COLO668 (cell line): ENCODE measurements around the gene MMP23B.
"Not testable (repeated sequence)": the region's sequence is repeated elsewhere in the genome, so short reads cannot be mapped to it uniquely, and the experiment has no call there.

Source experiments
- DNase-seq: peaks from one replicate; lab custom pipeline; 2025; ENCODE audit not compliant: unreplicated experiment; lab: John Stamatoyannopoulos, UW

Gene MMP23B

DNA sequence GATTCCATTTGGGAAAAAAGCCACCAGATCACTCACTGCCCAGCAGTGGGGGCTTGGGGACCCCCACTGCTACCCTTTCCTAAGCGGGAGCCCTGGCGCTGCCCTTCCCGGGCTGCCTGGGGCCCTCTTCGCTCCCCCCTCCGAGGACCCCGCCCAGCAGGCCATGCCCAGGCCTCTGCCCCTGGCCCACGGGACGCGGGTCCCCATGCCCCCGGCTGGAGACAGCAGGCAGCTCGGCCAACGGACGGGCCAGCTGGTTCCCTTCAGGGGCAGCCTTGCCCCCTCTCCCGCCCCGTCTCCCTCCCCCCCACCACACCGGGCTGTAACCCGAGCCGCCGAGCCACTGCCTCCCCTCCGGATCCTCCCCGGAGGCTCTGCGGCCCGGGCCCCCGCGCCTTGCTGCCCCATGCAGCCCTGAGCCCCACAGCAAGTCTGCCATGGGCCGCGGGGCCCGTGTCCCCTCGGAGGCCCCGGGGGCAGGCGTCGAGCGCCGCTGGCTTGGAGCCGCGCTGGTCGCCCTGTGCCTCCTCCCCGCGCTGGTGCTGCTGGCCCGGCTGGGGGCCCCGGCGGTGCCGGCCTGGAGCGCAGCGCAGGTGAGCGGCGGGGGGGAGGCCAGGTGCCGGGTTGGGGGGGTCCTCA lies at the start of gene MMP23B:
Gene MMP23B, plus strand, starts transcription at position 392 of the 639 bp plus-strand sequence. Its CDS starts 46 bp downstream, at position 438.
- DNase-seq, result no peak

DNA sequence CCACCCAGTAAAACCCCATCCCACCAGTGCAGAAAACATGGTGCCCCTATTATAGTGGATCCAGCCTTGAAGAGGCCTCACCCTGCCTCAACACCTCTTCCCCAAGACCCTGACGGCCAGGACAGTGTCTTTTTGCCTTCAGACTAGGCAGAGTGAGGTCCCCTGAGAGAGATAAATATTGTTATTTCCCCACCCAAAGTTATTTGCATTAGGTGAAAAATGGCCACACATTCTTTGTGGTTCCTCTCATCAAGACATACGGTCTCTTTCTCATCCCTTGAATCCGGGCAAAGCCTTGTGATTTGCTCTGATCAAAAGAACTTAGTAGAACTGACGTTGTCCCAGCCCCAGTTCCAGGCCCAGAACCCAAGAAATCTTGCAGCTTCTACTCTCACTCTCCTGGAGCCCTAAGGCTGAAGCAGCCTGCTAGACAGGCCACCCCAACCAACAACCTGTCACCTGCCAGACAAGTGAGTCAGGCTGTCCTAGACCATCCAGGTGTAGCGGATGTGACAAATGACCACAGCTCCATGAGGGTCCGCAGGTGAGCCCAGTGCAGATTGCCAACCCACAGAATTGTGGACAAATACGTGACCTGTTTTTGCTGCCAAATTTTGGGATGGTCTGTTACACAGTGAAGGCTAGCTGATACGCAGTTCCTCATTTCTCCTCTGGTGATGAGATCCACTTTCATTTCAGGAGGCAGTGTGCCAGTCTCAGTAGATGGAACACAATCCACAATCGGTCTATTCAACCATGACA lies 49.2 kb upstream of the MMP23B start:
- no peak for DNase-seq

- no peak for DNase-seq
Measured at GRCh38 chr1:1583347-1584010, 48.5 kb upstream of the MMP23B start.

DNA sequence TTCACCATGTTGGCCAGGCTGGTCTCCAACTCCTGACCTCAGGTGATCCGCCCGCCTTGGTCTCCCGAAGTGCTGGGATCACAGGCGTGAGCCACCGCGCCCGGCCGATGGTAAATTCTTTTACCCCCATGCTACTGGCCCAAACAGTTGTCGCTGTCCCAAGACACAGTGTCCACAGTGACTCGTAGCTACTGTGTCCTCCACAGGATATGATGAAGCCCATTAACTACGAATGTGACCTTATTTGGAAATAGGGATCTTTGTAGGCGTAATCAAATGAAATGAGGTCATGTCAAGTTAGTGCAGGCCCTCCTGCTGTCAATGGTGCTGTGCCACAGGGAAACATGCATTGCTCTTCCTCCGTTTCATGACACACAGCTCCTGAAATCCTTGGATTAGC lies 40.5 kb upstream of the MMP23B start:
- no peak for DNase-seq

DNA sequence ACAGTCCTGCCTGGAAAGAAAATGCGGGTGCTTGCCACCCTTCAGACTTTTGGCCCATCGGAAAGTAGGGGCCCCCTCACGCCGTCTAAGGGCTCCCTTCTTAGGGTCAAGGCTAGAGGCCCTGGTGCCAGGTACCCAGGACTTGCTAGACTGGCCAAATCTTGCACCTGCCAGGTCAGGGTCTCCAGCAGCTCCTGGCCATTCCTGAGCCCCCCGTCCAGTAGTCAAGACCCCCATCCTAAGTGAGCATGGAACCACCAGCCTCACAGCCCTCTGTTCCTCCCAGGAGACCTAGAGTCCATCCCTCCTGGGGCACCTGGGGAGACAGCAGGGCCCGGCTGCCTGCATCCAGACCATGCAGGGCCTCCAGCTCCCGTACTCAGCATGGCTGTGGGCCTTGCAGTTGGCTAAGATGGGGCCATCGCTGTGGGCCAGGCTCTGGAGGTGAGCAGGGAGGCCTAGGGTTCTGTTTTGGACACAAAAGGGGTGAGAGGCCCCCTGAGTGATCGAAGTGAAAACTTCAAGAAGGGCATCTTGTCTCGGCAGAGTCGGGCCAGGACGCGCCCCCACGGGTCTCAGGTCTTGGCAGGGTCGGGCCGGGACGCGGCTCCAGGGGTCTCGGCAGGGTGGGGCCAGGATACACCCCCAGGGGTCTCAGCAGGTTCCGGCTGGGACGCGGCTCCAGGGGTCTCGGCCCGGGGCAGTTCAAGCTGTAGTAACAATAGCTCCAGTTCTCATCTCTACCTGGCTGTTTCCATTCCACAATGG lies 38.0 kb upstream of the MMP23B start:
- DNase-seq, result no peak

DNA sequence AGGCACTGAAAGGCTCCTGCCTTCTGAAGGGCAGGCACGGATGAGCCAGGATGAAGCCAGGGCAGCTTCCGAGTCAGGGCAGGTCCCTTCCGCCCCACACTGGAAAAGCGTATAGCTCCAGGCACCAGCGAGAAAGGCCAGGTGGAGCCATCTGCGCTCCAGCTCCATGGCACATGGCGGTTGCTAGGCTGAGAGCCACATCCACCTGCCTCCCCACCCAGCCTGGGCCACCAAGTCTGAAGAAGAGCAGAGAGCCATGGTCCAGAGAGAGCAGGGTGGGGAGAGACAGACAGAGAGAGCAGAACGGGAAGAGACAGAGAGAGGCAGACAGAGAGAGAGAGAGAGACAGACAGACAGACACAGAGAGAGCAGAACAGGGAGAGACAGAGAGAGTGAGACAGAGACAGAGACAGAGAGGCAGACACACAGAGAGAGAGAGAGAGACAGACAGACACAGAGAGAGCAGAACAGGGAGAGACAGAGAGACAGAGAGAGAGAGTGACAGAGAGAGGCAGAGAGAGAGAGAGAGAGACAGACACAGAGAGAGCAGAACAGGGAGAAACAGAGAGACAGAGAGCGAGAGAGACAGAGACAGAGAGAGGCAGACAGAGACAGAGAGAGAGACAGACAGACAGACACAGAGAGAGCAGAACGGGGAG lies 37.2 kb upstream of the MMP23B start:
- peak; percentile 91 for DNase-seq

DNA sequence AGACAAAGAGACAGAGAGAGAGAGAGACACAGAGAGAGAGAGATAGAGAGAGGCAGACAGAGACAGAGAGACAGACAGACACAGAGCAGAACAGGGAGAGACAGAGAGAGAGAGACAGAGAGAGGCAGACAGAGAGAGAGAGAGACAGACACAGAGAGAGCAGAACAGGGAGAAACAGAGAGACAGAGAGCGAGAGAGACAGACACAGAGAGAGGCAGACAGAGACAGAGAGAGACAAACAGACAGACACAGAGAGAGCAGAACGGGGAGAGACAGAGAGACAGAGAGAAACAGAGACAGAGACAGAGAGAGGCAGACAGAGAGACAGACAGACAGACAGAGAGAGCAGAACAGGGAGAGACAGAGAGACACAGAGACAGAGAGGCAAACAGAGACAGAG lies 36.6 kb upstream of the MMP23B start:
- not testable (repeated sequence) for DNase-seq

GRCh38 chr1:1596493-1597274 lies 35.3 kb upstream of the MMP23B start:
- no peak for DNase-seq

GRCh38 chr1:1597275-1597930 lies 34.6 kb upstream of the MMP23B start:
- DNase-seq, result peak; percentile 59

DNA sequence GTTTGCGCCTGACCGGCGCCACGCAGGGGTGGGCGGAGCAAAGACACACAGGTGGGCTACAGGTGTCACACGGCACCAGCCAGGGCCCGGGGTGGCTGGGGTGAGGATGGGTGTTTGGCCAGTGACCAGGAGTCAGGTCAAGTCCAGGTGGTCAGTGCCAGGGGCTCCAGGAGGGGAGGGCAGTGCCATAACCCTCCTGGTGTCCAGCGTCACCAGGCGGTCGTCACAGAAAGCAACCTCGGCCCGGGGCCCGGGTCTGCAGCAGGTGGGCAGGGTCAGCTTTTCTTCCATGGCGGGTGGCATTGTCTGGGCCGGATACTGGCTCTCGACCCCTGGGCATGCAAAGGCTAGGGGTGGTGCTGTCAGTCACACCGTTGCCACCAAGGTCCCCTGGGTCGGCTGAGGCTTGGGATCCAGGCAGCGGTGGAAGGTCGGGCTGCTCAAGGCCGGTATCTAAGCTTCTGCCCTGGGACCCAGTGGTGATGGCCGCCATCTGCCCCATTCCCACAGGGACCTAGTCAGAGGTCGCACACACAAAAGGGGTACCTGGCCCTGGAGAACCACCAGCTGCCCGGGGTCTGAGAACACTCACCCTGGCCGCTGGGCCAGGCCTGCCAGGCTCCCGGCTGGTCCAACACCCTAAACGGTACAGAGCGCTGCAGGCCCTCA lies 33.8 kb upstream of the MMP23B start:
- no peak for DNase-seq

DNA sequence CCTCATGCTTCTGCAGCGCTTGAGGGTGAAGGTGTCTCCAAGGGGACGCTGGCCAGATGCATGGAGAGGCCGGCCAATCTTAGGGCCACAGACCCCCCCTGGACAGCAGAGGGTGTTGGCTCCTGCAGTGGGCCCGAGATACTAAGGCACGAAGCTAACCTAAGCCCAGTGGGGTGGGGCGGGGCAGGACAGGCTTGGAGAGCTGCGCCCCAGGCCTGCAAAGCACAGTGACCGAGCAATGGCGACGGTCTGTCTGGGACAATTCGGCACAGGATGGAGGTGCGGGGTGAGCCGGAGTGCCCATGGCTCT lies 33.3 kb upstream of the MMP23B start:
- no peak for DNase-seq

GRCh38 chr1:1599030-1599934 lies 32.7 kb upstream of the MMP23B start:
- DNase-seq, result peak; percentile 81

DNA sequence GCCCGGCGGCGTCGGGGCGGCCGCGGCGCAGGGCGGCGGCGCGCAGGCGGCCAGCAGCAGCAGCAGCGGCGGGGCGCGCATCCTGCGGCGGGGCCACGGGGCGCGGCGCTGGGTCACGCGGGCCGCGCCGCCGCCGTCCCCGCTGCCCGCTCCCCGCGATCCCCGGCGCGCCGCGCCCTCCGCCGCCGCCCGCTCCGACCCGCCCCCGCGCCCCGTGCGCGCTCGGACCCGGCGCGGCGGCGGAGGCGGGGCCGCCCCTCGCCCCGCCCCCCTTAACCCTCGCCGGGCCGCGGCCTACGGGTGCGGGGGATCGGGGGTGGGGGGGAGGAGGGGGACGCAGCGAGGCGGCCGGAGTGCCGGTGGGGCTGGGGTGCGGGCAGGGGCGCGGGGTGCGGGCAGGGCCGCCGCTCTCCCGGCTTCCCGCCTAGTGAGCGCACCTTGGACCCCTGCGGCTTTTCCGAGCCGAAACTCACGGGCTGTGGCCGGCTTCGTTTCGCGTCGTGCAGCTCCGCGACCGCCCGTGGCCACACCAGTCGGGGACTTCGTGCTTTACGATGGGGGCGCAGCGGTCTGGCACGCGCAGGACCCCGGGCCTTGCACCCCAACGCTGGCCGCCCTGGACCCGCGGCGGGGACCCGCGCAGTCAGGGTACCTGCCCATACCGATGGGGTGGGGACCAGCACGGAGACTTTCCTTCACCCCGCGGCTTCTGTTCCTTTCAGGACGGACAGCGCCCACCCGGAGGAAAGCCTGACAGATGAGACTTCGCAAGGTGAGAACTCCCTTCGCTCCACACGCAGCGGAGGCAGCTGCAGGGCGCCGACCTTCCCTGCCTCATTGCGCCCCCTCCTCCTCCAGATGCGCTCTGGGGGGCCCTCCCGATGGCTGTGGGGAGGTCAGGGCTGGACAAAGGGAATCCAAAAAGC lies 31.8 kb upstream of the MMP23B start, which contains the start of gene FNDC10:
Gene FNDC10, minus strand, starts transcription at position 201 of the 926 bp plus-strand sequence. Its CDS starts 120 bp downstream, at position 81.
- no peak for DNase-seq

GRCh38 chr1:1600861-1601563 lies 31.0 kb upstream of the MMP23B start:
- DNase-seq, result no peak

DNA sequence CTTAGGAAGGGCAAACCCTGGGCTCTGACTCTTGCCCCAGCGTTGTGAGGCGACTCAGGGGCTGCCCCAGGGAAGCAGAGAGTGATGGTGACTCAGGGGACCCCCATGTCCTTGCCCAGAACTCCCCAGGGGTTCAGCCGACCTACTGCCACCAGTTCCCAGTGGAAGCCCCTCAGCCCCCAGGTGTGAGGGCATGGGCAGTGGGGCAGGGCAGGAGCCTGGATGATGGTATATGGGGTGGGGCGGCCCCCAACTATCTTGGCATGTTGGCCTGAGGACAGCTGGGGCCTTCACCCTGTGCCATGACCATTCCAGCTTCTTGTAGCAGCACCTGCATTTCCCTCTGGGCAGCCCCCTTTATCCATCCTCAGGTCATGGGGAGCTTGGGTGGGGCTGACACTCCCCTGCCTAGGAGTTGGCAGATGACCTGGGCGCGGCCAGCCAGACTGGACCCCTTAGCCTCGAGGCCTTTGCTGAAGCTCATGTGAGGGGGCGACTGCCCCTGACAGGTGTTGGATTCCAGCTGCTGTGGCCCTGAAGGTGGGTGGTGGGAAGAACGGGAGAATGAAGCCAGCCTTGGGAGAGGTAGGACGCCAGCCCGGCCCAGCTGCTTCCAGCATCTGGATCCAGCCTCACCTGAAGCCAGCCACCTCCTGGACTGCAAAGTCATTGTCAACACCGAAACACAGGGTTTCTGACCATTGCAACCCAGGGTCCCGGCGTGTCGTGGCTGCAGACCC lies 30.2 kb upstream of the MMP23B start:
- no peak for DNase-seq
